ENCODE measurements around the gene TSPAN4. TPM values are rescaled to one million over a fixed set of nuclear protein-coding genes. Genes with fewer than 3 reads are reported as not detected.

Gene TSPAN4
- polyA plus RNA-seq, 3 donors, result 52.6 to 75.5 (median 63.1) TPM

DNA sequence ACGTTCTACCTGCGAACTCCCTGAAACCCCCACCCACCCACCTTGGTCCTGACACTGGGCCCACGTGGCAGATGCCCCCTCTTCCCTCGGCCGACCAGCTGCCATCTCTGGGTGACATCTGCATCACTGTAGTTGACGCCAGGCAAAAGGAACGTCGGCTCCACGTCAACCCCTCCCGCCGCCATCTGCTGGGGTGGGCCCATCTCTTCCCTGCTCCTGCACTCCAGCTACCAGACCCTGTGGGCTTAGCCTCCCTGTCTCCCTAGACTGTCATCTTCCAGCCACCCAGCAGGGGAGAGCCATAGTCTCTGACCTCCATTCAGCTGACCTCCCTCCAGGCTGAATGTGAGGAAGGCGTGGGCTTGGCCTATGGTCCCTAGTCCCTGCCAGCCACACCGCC lies 46.6 kb downstream of the TSPAN4 start:
- peaks cover 4 to 18% of the 10 kb centered on the region in 2 donors for H3K36me3 ChIP-seq (replicated peaks in 1 of 2; ENCODE audit: control insufficient read depth in 1 of 2, insufficient read depth in 2 of 2, low read length in 2 of 2)
- no peak for DNase-seq
- H3K4me3 ChIP-seq (replicated peaks in 1 of 3; ENCODE audit: low read depth in 2 of 3, low read length in 3 of 3), result no peak overlapping the region
- H3K27me3 ChIP-seq (ENCODE audit: control insufficient read depth in 2 of 2, insufficient read depth in 2 of 2, low read length in 2 of 2), result no peaks in the 10 kb centered on the region
- Mint-ChIP-seq H3K27ac (no peak overlapping the region), H3K27me3 (ENCODE audit: low read depth in 3 of 3) (peaks cover 0 to 1% (median 0%) of the 10 kb centered on the region in 3 donors), H3K9me3 (no peaks in the 10 kb centered on the region), H3K36me3 (peaks cover 15 to 23% of the 10 kb centered on the region in 2 donors), H3K4me1 (no peaks in the 10 kb centered on the region), H3K4me3 (no peak overlapping the region)
- 98% methylated on average over 13 of the region's 13 CpGs for WGBS (ENCODE audit: insufficient coverage)
- H3K4me2 ChIP-seq (replicated peaks; ENCODE audit: extremely low read depth, low read length, poor library complexity, severe bottlenecking), result no peak overlapping the region
- no peaks in the 10 kb centered on the region for H3K4me1 ChIP-seq (ENCODE audit: control insufficient read depth in 1 of 2, insufficient read depth in 2 of 2, low read length in 2 of 2)
- no peaks in the 10 kb centered on the region for H4K20me1 ChIP-seq (ENCODE audit: insufficient read depth, low read length)
- no peaks in the 10 kb centered on the region for H3K9me3 ChIP-seq (replicated peaks in 1 of 2; ENCODE audit: control insufficient read depth in 1 of 2, insufficient read depth in 1 of 2, low read length in 2 of 2)
- H3K9ac ChIP-seq (ENCODE audit: insufficient read depth, low read length, poor library complexity, severe bottlenecking), result no peak overlapping the region
- intact Hi-C loops (cut with micrococcal nuclease), result no loop called here
- TF ChIP-seq, protein P1, sequence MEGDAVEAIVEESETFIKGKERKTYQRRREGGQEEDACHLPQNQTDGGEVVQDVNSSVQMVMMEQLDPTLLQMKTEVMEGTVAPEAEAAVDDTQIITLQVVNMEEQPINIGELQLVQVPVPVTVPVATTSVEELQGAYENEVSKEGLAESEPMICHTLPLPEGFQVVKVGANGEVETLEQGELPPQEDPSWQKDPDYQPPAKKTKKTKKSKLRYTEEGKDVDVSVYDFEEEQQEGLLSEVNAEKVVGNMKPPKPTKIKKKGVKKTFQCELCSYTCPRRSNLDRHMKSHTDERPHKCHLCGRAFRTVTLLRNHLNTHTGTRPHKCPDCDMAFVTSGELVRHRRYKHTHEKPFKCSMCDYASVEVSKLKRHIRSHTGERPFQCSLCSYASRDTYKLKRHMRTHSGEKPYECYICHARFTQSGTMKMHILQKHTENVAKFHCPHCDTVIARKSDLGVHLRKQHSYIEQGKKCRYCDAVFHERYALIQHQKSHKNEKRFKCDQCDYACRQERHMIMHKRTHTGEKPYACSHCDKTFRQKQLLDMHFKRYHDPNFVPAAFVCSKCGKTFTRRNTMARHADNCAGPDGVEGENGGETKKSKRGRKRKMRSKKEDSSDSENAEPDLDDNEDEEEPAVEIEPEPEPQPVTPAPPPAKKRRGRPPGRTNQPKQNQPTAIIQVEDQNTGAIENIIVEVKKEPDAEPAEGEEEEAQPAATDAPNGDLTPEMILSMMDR (IDR thresholded peaks at IDR 0.05), result no peak
- H2AFZ ChIP-seq (ENCODE audit: insufficient read depth, low read depth, low read length, poor library complexity, severe bottlenecking), result no peak overlapping the region
- H3K27ac ChIP-seq (ENCODE audit: low read depth in 1 of 2, low read length in 2 of 2), result no peak overlapping the region
- no peaks in the 10 kb centered on the region for H3K79me2 ChIP-seq (ENCODE audit: insufficient read depth, low read length)

DNA sequence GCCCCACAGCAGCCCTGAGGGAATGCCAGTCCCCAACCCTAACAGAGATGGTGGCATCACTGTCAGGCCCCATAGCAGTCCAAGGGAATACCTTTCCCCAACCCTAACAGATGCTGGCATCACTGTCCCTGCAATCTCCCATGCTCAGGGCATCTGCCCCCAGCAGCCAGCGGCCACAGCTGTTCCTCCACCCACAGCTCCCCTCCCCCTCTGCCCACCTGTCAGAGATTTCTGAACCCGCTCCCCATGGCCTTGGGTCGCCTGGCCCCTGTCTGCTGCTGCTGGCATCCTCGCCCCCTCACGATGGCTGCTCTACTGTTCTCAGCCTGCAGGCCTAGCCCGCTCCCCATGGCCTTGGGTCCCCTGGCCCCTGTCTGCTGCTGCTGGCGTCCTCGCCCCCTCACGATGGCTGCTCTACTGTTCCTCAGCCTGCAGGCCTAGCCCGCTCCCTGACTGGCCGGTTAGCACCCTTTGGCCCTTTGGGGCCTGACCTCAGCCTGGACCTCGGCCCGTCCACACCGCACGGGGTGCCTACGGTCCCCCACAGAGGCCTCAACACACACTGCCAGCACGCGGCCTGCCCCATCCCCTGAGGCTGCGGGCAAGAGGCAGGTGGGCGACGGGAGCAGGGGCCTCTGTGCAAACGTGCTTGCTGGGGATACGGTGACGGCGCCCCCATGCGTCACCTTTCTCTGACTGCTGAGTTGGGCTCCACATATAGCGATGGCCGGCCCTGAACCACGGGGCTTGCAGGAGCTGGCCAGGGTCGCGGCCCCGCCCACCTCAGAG lies 47.2 kb downstream of the TSPAN4 start:
- H3K4me1 Mint-ChIP-seq, result no peaks in the 10 kb centered on the region
- H3K27ac Mint-ChIP-seq, result no peak overlapping the region
- no peak overlapping the region for H3K27ac ChIP-seq (ENCODE audit: low read depth in 1 of 2, low read length in 2 of 2)
- H3K9me3 ChIP-seq (replicated peaks in 1 of 2; ENCODE audit: control insufficient read depth in 1 of 2, insufficient read depth in 1 of 2, low read length in 2 of 2), result no peaks in the 10 kb centered on the region
- peaks cover 4 to 18% of the 10 kb centered on the region in 2 donors for H3K36me3 ChIP-seq (replicated peaks in 1 of 2; ENCODE audit: control insufficient read depth in 1 of 2, insufficient read depth in 2 of 2, low read length in 2 of 2)
- H3K9ac ChIP-seq (ENCODE audit: insufficient read depth, low read length, poor library complexity, severe bottlenecking), result no peak overlapping the region
- H3K4me2 ChIP-seq (replicated peaks; ENCODE audit: extremely low read depth, low read length, poor library complexity, severe bottlenecking), result no peak overlapping the region
- H3K4me3 Mint-ChIP-seq, result no peak overlapping the region
- no peak for DNase-seq
- H3K4me3 ChIP-seq (replicated peaks in 1 of 3; ENCODE audit: low read depth in 2 of 3, low read length in 3 of 3), result no peak overlapping the region
- TF ChIP-seq, protein P1 (IDR thresholded peaks at IDR 0.05), result no peak
- 92% methylated on average over 29 of the region's 32 CpGs for WGBS (ENCODE audit: insufficient coverage)
- no peaks in the 10 kb centered on the region for H4K20me1 ChIP-seq (ENCODE audit: insufficient read depth, low read length)
- H3K79me2 ChIP-seq (ENCODE audit: insufficient read depth, low read length), result no peaks in the 10 kb centered on the region
- H3K27me3 ChIP-seq (ENCODE audit: control insufficient read depth in 2 of 2, insufficient read depth in 2 of 2, low read length in 2 of 2), result no peaks in the 10 kb centered on the region
- no peaks in the 10 kb centered on the region for H3K4me1 ChIP-seq (ENCODE audit: control insufficient read depth in 1 of 2, insufficient read depth in 2 of 2, low read length in 2 of 2)
- H3K9me3 Mint-ChIP-seq, result no peaks in the 10 kb centered on the region
- no peak overlapping the region for H2AFZ ChIP-seq (ENCODE audit: insufficient read depth, low read depth, low read length, poor library complexity, severe bottlenecking)
- intact Hi-C loops (cut with micrococcal nuclease), result no loop called here
- H3K36me3 Mint-ChIP-seq, result peaks cover 15 to 23% of the 10 kb centered on the region in 2 donors
- H3K27me3 Mint-ChIP-seq (ENCODE audit: low read depth in 3 of 3), result peaks cover 0 to 1% (median 0%) of the 10 kb centered on the region in 3 donors

All from CD14-positive monocyte (primary cell).